ENCODE results near the gene STXBP5L.

DNA sequence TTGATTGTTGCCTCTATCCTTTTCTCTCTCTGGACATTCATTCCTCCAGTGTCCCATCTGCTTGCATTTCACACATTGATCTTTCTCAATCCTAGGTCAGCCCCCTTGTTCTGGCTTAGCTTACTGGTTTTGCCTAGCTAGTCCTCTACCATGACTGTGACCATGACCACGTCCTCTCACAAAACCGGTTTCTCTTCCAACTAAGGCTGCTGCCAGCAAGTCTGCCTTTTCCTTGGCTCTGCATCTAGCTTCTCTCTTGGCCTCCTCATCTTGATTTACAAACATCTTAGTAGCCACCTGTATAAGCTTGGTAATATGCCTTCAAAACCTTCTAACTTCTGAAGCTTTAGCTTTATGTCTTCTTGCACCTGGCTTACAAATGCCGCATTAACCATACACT lies 167.2 kb downstream of the STXBP5L start:
- no peak for TF ChIP-seq EP300 (IDR thresholded peaks at IDR 0.05; ENCODE audit: borderline replicate concordance)
- TF ChIP-seq TAF1 (IDR thresholded peaks at IDR 0.05; ENCODE audit: low read depth): no peak
- TF ChIP-seq, protein P1, sequence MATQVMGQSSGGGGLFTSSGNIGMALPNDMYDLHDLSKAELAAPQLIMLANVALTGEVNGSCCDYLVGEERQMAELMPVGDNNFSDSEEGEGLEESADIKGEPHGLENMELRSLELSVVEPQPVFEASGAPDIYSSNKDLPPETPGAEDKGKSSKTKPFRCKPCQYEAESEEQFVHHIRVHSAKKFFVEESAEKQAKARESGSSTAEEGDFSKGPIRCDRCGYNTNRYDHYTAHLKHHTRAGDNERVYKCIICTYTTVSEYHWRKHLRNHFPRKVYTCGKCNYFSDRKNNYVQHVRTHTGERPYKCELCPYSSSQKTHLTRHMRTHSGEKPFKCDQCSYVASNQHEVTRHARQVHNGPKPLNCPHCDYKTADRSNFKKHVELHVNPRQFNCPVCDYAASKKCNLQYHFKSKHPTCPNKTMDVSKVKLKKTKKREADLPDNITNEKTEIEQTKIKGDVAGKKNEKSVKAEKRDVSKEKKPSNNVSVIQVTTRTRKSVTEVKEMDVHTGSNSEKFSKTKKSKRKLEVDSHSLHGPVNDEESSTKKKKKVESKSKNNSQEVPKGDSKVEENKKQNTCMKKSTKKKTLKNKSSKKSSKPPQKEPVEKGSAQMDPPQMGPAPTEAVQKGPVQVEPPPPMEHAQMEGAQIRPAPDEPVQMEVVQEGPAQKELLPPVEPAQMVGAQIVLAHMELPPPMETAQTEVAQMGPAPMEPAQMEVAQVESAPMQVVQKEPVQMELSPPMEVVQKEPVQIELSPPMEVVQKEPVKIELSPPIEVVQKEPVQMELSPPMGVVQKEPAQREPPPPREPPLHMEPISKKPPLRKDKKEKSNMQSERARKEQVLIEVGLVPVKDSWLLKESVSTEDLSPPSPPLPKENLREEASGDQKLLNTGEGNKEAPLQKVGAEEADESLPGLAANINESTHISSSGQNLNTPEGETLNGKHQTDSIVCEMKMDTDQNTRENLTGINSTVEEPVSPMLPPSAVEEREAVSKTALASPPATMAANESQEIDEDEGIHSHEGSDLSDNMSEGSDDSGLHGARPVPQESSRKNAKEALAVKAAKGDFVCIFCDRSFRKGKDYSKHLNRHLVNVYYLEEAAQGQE (IDR thresholded peaks at IDR 0.05; ENCODE audit: low read depth): no peak
- TF ChIP-seq CEBPB (IDR thresholded peaks at IDR 0.05): no peak

Measured in Ishikawa (cell line).